CD4-positive, alpha-beta T cell treated with Interleukin-4 for 4 hours (primary cell): Measurements from ENCODE around the gene USP13.
"Not testable (repeated sequence)": the region's sequence is repeated elsewhere in the genome, so short reads cannot be mapped to it uniquely, and the experiment has no call there.

ENCODE experiments used
- DNase-seq: peaks from one replicate; pipeline ENCODE4 v3.0.0-alpha.2; 2020

Gene USP13

GRCh38 chr3:179660872-179661271 lies 8.0 kb downstream of the USP13 start:
- no peak for DNase-seq

- no peak for DNase-seq
Measured at GRCh38 chr3:179661777-179662176, 8.9 kb downstream of the USP13 start.

GRCh38 chr3:179663093-179663492 lies 10.3 kb downstream of the USP13 start:
- DNase-seq: no peak

GRCh38 chr3:179666030-179666429 lies 13.2 kb downstream of the USP13 start:
- DNase-seq: no peak

- no peak for DNase-seq
Measured at GRCh38 chr3:179666436-179667035, 13.7 kb downstream of the USP13 start.

GRCh38 chr3:179668429-179668828 lies 15.6 kb downstream of the USP13 start:
- DNase-seq: no peak

GRCh38 chr3:179670311-179670710 lies 17.5 kb downstream of the USP13 start:
- no peak for DNase-seq

- no peak for DNase-seq
Measured at GRCh38 chr3:179671309-179671708, 18.5 kb downstream of the USP13 start.

- no peak for DNase-seq
Measured at GRCh38 chr3:179671747-179672242, 19.0 kb downstream of the USP13 start.

- no peak for DNase-seq
Measured at GRCh38 chr3:179672918-179673317, 20.1 kb downstream of the USP13 start.

GRCh38 chr3:179673523-179673922 lies 20.7 kb downstream of the USP13 start:
- DNase-seq: no peak

- DNase-seq: no peak
Measured at GRCh38 chr3:179676081-179676480, 23.2 kb downstream of the USP13 start.

- DNase-seq: no peak
Measured at GRCh38 chr3:179677884-179678283, 25.0 kb downstream of the USP13 start.

- no peak for DNase-seq
Measured at GRCh38 chr3:179681492-179682263, 28.8 kb downstream of the USP13 start.

- no peak for DNase-seq
Measured at GRCh38 chr3:179682426-179683080, 29.7 kb downstream of the USP13 start.

GRCh38 chr3:179683286-179683685 lies 30.4 kb downstream of the USP13 start:
- DNase-seq: not testable (repeated sequence)

GRCh38 chr3:179687967-179688535 lies 35.2 kb downstream of the USP13 start:
- DNase-seq: no peak

- no peak for DNase-seq
Measured at GRCh38 chr3:179688850-179689249, 36.0 kb downstream of the USP13 start.

- DNase-seq: no peak
Measured at GRCh38 chr3:179694731-179695130, 41.9 kb downstream of the USP13 start.

- no peak for DNase-seq
Measured at GRCh38 chr3:179695672-179696313, 43.0 kb downstream of the USP13 start.

GRCh38 chr3:179697736-179698332 lies 45.0 kb downstream of the USP13 start:
- no peak for DNase-seq

GRCh38 chr3:179700716-179701115 lies 47.9 kb downstream of the USP13 start:
- no peak for DNase-seq
